ENCODE results near the gene KRT1. TPM values are rescaled to one million over a fixed set of nuclear protein-coding genes. Genes with fewer than 3 reads are reported as not detected.

KRT1 gene
- total RNA-seq, 1 donor from 2014 or later: not detected

DNA sequence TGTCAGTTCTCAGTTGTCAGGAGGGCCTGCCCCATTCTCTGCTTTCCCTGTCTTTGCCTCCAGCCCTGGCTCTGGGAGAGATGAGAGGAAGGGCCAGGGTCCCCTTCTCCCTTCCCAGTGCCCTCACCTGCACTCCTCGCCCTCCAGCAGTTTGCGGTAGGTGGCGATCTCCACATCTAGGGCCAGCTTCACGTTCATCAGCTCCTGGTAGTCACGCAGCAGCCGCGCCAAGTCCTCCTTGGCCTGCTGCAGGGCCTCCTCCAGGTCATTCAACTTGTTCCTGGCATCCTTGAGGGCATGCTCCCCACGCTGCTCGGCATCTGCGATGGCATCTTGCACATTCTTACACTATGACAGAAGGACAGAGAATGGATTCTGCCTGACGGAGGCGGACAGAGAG, 33.6 kb downstream of the KRT1 start:
- DNase-seq: no peak
- TF ChIP-seq, protein P1, sequence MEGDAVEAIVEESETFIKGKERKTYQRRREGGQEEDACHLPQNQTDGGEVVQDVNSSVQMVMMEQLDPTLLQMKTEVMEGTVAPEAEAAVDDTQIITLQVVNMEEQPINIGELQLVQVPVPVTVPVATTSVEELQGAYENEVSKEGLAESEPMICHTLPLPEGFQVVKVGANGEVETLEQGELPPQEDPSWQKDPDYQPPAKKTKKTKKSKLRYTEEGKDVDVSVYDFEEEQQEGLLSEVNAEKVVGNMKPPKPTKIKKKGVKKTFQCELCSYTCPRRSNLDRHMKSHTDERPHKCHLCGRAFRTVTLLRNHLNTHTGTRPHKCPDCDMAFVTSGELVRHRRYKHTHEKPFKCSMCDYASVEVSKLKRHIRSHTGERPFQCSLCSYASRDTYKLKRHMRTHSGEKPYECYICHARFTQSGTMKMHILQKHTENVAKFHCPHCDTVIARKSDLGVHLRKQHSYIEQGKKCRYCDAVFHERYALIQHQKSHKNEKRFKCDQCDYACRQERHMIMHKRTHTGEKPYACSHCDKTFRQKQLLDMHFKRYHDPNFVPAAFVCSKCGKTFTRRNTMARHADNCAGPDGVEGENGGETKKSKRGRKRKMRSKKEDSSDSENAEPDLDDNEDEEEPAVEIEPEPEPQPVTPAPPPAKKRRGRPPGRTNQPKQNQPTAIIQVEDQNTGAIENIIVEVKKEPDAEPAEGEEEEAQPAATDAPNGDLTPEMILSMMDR (IDR thresholded peaks at IDR 0.05; ENCODE audit: borderline replicate concordance): no peak
- Histone ChIP-seq H3K36me3 (no peaks in the 10 kb centered on the region), H3K27ac (replicated peaks) (no peak overlapping the region), H3K4me1 (no peaks in the 10 kb centered on the region), H3K4me3 (no peak overlapping the region), H3K9me3 (replicated peaks) (no peaks in the 10 kb centered on the region), H3K27me3 (ENCODE audit: low read depth) (peaks cover 31% of the 10 kb centered on the region)
- intact Hi-C loops (cut with micrococcal nuclease): no loop called here

DNA sequence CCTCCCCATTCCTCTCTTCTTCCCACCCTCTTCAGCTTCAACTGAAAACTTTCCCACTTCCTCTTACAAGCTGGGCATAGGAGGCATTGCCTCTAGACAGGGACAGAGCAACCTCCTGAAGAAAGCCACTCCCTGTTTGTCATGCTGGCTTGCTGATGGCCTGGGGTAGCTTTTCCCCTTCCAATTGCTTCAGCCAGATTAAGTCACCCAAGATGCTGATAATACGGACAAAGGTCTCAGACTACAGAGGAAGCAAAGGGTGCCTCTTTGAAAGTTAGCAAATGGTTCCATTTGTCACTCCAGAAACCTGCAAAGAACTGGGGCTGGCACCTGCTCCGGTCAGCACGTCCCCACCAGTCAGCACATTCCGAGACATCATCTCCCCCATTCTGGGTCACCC, 34.2 kb downstream of the KRT1 start:
- Histone ChIP-seq H3K9me3 (replicated peaks) (no peaks in the 10 kb centered on the region), H3K27ac (replicated peaks) (no peak overlapping the region)

DNA sequence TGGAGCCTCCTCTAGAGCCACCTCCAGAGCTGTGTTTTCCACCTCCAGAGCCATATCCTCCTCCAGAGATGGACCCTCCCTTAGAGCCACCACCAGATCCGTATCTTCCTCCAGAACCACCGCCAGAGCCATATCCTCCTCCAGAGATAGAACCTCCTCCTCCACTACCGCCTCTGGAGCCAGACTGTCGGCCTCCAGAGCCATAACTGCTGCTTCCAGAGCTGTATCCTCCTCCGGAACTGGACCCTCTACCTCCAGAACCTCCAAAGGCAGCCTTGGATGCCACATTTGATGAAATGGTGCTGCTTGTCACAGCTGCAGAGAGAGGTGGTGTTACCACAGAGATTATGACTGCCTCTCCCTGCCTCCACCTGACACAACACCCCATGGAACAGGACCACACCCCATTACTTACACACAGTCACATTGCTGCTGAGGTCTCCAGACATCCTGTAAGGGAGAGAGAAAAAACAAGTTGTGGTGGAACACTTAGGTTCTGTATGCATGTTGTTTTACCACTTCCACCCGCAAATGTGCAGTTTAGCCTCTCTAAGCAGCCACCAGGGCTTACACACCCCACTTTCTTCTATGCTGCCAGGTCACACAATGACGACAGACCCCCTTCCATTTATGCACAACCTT, 35.0 kb downstream of the KRT1 start:
- no peaks in the 10 kb centered on the region for H3K4me1 ChIP-seq
- H3K36me3 ChIP-seq: no peaks in the 10 kb centered on the region
- no peaks in the 10 kb centered on the region for H3K9me3 ChIP-seq (replicated peaks)
- DNase-seq: no peak
- H3K4me3 ChIP-seq: no peak overlapping the region
- peaks cover 39% of the 10 kb centered on the region for H3K27me3 ChIP-seq (ENCODE audit: low read depth)
- H3K27ac ChIP-seq (replicated peaks): no peak overlapping the region
- TF ChIP-seq, protein P1 (IDR thresholded peaks at IDR 0.05; ENCODE audit: borderline replicate concordance): no peak
- intact Hi-C loops (cut with micrococcal nuclease): no loop called here

More for the DNA sequence above, 34.2 kb downstream of the KRT1 start:
- Histone ChIP-seq H3K4me3 (no peak overlapping the region), H3K36me3 (no peaks in the 10 kb centered on the region), H3K27me3 (ENCODE audit: low read depth) (peaks cover 37% of the 10 kb centered on the region), H3K4me1 (no peaks in the 10 kb centered on the region)
- no peak for DNase-seq
- intact Hi-C loops (cut with micrococcal nuclease): no loop called here
- TF ChIP-seq, protein P1 (IDR thresholded peaks at IDR 0.05; ENCODE audit: borderline replicate concordance): no peak

DNA sequence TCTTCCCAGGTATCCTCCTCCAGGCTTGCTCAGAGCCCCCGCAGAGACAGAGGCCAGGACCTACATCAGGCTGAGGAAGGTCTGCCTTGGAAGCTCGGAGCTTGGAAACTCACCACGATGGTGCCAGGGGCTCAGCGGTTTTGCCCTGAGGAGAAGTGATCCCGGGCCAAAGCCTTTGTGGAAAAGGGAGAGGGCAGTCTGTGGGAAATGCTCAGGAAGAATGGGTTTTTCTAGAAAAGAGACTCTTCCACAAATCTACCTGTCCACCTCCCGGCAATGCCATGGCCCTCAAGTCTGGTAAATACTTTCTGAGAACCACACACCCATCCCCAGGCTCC, 36.2 kb downstream of the KRT1 start:
- Histone ChIP-seq H3K27me3 (ENCODE audit: low read depth) (peaks cover 46% of the 10 kb centered on the region), H3K4me3 (no peak overlapping the region), H3K4me1 (no peaks in the 10 kb centered on the region), H3K36me3 (no peaks in the 10 kb centered on the region), H3K27ac (replicated peaks) (no peak overlapping the region), H3K9me3 (replicated peaks) (no peaks in the 10 kb centered on the region)
- intact Hi-C loops (cut with micrococcal nuclease): no loop called here
- TF ChIP-seq, protein P1 (IDR thresholded peaks at IDR 0.05; ENCODE audit: borderline replicate concordance): no peak
- DNase-seq: no peak

DNA sequence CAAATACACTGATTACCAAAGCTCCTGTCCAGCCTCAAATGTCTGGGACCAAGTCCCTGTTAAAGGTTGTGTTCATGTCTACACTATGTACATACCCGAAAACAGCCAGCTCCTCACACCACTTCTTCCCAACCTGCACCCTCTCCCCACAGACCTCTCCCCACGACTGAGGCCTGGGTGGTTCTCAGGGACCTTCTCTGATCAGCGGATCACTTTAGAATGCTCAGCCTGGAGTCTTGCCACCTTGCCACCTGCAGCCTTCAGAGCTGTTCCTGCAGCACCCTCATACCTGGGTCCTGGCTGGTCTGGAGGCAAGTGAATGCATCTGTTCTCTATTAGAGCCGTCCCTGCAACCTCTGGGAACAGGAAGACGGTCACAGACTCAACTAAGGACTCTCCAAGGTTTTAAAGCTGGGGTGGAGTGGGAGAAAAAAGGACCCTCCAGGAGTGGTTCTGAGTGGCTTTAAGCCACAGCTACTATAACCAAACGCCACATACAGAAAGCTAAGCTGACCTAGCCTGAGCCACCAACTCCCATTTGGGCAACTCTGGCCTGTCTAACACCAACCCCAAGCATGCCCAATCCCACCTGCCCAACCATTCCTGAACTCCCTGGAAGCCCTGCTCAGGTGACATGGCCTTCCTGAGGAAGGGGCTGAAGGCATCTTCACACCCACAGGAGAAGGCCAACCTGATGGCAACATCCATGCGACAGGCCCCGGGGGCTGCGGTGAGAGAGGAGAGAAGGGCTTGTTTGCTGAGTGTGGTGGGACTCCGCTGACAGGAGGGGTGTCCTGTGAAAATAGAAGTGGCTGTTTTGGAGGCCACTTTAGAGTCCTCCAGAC, 36.8 kb downstream of the KRT1 start:
- H3K27me3 ChIP-seq (ENCODE audit: low read depth): peaks cover 51% of the 10 kb centered on the region
- H3K9me3 ChIP-seq (replicated peaks): no peaks in the 10 kb centered on the region
- H3K4me1 ChIP-seq: no peaks in the 10 kb centered on the region
- H3K36me3 ChIP-seq: no peaks in the 10 kb centered on the region
- H3K4me3 ChIP-seq: no peak overlapping the region
- intact Hi-C loops (cut with micrococcal nuclease): no loop called here
- DNase-seq: no peak
- TF ChIP-seq, protein P1 (IDR thresholded peaks at IDR 0.05; ENCODE audit: borderline replicate concordance): no peak
- no peak overlapping the region for H3K27ac ChIP-seq (replicated peaks)

Measured in left ventricle myocardium inferior (tissue), 1 donor.